Measurements from ENCODE around the gene FOXO1. TPM values are rescaled to one million over a fixed set of nuclear protein-coding genes. Genes with fewer than 3 reads are reported as not detected.

FOXO1 gene
- total and polyA plus RNA-seq, 2 experiments from 2014 or later, result 32.4 to 68.0 TPM

DNA sequence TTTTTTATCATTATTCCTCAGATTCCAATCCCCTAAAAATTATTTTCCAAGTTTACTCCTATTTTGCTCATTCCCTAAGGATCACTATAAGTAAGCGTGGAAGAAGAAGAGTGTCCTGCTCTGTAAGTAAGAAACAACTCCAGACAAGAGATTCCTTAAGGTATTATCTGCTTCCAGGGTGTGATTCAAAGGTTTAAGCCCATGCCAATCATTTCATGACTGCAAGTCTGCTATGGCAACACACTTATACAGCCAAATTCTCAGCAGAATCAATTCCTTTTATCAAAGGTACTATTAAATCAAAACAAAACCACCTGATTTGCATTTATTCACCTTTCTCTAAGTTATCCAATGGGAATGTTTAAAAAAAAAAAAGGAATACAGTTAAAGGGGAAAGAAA, 43.7 kb downstream of the FOXO1 start:
- Mint-ChIP-seq H3K9me3 (no peaks in the 10 kb centered on the region), H3K36me3 (ENCODE audit: low read depth) (peaks cover 11% of the 10 kb centered on the region; the same call in 2 of the 3 replicates), H3K4me1 (peaks cover 67% of the 10 kb centered on the region), H3K4me3 (no peak overlapping the region), H3K27ac (peak overlapping the region; percentile 32; the same call in 1 of the 2 replicates), H3K27me3 (ENCODE audit: insufficient read depth, low read depth, poor library complexity) (peaks cover 4% of the 10 kb centered on the region)
- Histone ChIP-seq H3K36me3 (ENCODE audit: insufficient read depth) (no peaks in the 10 kb centered on the region), H3K4me2 (peak overlapping the region; percentile 7; the same call in 1 of the 2 replicates), H3K4me1 (ENCODE audit: insufficient read depth) (peaks cover 76% of the 10 kb centered on the region), H3K27ac (ENCODE audit: low read depth) (peak overlapping the region; percentile 41; the same call in 1 of the 2 replicates), H3F3A (replicated peaks; ENCODE audit: low read depth) (no peaks in the 10 kb centered on the region), H3K9me2 (ENCODE audit: insufficient read depth) (no peaks in the 10 kb centered on the region), H3K27me3 (ENCODE audit: insufficient read depth) (no peaks in the 10 kb centered on the region), H3K4me3 (no peak overlapping the region), H3K79me2 (replicated peaks; ENCODE audit: insufficient read depth) (peaks cover 100% of the 10 kb centered on the region), H2AFZ (no peak overlapping the region), H4K20me1 (replicated peaks; ENCODE audit: insufficient read depth) (peaks cover 82% of the 10 kb centered on the region)
- TF ChIP-seq, protein P1, sequence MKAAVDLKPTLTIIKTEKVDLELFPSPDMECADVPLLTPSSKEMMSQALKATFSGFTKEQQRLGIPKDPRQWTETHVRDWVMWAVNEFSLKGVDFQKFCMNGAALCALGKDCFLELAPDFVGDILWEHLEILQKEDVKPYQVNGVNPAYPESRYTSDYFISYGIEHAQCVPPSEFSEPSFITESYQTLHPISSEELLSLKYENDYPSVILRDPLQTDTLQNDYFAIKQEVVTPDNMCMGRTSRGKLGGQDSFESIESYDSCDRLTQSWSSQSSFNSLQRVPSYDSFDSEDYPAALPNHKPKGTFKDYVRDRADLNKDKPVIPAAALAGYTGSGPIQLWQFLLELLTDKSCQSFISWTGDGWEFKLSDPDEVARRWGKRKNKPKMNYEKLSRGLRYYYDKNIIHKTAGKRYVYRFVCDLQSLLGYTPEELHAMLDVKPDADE (IDR thresholded peaks at IDR 0.05), result no peak
- TF ChIP-seq JUNB (IDR thresholded peaks at IDR 0.05; ENCODE audit: unreplicated experiment) (no peak), POLR2AphosphoS5 (IDR thresholded peaks at IDR 0.05; ENCODE audit: low read depth) (no peak)
- no peak for DNase-seq (ENCODE audit: low spot score)
- ATAC-seq, result no peak

DNA sequence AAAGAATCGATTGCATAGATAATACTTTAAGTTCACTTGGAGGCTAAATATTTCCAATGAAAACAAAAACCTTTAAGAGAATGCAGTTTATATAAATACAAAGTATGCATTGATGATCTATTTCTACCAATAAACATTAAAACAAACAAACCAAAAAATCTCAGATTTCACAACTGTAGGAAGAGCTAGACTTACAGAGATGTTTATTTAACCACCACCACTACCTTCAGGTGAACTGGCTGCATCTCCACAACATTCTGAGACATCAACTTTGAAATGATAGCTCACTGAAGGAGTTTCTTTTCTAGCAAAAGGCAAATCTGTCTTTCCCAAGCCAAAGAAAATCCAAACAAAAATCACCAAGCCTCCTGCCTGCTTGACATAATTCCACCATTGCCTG, 44.2 kb downstream of the FOXO1 start:
- Histone ChIP-seq H3K27ac (ENCODE audit: low read depth) (no peak overlapping the region), H3F3A (replicated peaks; ENCODE audit: low read depth) (peaks cover 3% of the 10 kb centered on the region; the same call in 1 of the 2 replicates), H3K79me2 (replicated peaks; ENCODE audit: insufficient read depth) (peaks cover 100% of the 10 kb centered on the region), H3K4me1 (ENCODE audit: insufficient read depth) (peaks cover 81% of the 10 kb centered on the region), H3K27me3 (ENCODE audit: insufficient read depth) (no peaks in the 10 kb centered on the region), H3K36me3 (ENCODE audit: insufficient read depth) (no peaks in the 10 kb centered on the region), H2AFZ (no peak overlapping the region), H4K20me1 (replicated peaks; ENCODE audit: insufficient read depth) (peaks cover 83% of the 10 kb centered on the region), H3K9me2 (ENCODE audit: insufficient read depth) (no peaks in the 10 kb centered on the region), H3K4me2 (0 out of 2 replicates have a peak overlapping the region, but pooled peaks have one; percentile 7), H3K4me3 (no peak overlapping the region)
- peaks cover 11% of the 10 kb centered on the region; the same call in 2 of the 3 replicates for H3K36me3 Mint-ChIP-seq (ENCODE audit: low read depth)
- no peaks in the 10 kb centered on the region for H3K9me3 Mint-ChIP-seq
- peak overlapping the region; percentile 32; the same call in 1 of the 2 replicates for H3K27ac Mint-ChIP-seq
- H3K4me1 Mint-ChIP-seq, result peaks cover 70% of the 10 kb centered on the region
- no peak overlapping the region for H3K4me3 Mint-ChIP-seq
- TF ChIP-seq, protein P2, sequence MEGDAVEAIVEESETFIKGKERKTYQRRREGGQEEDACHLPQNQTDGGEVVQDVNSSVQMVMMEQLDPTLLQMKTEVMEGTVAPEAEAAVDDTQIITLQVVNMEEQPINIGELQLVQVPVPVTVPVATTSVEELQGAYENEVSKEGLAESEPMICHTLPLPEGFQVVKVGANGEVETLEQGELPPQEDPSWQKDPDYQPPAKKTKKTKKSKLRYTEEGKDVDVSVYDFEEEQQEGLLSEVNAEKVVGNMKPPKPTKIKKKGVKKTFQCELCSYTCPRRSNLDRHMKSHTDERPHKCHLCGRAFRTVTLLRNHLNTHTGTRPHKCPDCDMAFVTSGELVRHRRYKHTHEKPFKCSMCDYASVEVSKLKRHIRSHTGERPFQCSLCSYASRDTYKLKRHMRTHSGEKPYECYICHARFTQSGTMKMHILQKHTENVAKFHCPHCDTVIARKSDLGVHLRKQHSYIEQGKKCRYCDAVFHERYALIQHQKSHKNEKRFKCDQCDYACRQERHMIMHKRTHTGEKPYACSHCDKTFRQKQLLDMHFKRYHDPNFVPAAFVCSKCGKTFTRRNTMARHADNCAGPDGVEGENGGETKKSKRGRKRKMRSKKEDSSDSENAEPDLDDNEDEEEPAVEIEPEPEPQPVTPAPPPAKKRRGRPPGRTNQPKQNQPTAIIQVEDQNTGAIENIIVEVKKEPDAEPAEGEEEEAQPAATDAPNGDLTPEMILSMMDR (conservative IDR thresholded peaks at IDR 0.05; ENCODE audit: low read depth in 2 of 2), result no peak
- no peak for TF ChIP-seq CREB1 (CRISPR knock-in tag; IDR thresholded peaks at IDR 0.05; ENCODE audit: low read depth)
- peaks cover 4% of the 10 kb centered on the region for H3K27me3 Mint-ChIP-seq (ENCODE audit: insufficient read depth, low read depth, poor library complexity)
- DNase-seq (ENCODE audit: low spot score) (no peak), ATAC-seq (no peak)

DNA sequence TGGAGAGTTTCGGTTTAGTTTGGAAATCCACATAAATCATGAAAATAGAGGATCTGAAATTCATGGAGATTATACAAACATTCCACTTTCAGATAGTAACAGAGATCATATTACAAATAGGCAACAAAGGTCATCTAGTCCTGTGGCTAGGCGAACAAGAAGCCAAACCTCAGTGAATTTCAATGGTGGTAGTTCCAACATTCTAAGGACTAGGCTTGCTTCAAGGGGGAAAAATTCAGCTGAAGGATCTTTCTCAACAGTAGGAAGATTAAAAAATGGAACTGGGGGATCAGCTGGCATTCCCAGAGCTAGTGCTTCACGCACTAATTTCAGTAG, 47.0 kb downstream of the FOXO1 start:
- peaks cover 7% of the 10 kb centered on the region for H3F3A ChIP-seq (replicated peaks; ENCODE audit: low read depth)
- peaks cover 90% of the 10 kb centered on the region for H4K20me1 ChIP-seq (replicated peaks; ENCODE audit: insufficient read depth)
- peak overlapping the region; percentile 15; the same call in 1 of the 2 replicates for H3K4me2 ChIP-seq
- peak overlapping the region; percentile 34; the same call in 1 of the 2 replicates for H3K27ac ChIP-seq (ENCODE audit: low read depth)
- ATAC-seq, result no peak
- DNase-seq (ENCODE audit: low spot score), result no peak
- H3K79me2 ChIP-seq (replicated peaks; ENCODE audit: insufficient read depth), result peaks cover 100% of the 10 kb centered on the region
- H3K4me3 ChIP-seq, result no peak overlapping the region
- H3K27me3 ChIP-seq (ENCODE audit: insufficient read depth), result no peaks in the 10 kb centered on the region
- Mint-ChIP-seq H3K4me3 (no peak overlapping the region), H3K27me3 (ENCODE audit: insufficient read depth, low read depth, poor library complexity) (peaks cover 6% of the 10 kb centered on the region), H3K36me3 (ENCODE audit: low read depth) (peaks cover 7% of the 10 kb centered on the region; the same call in 2 of the 3 replicates), H3K9me3 (no peaks in the 10 kb centered on the region), H3K27ac (peak overlapping the region; percentile 37; the same call in 1 of the 2 replicates), H3K4me1 (peaks cover 76% of the 10 kb centered on the region)
- peaks cover 88% of the 10 kb centered on the region for H3K4me1 ChIP-seq (ENCODE audit: insufficient read depth)
- H2AFZ ChIP-seq, result no peak overlapping the region
- no peaks in the 10 kb centered on the region for H3K36me3 ChIP-seq (ENCODE audit: insufficient read depth)
- no peaks in the 10 kb centered on the region for H3K9me2 ChIP-seq (ENCODE audit: insufficient read depth)
- no peak for TF ChIP-seq JUNB (IDR thresholded peaks at IDR 0.05; ENCODE audit: unreplicated experiment)
- TF ChIP-seq, protein P1 (IDR thresholded peaks at IDR 0.05), result no peak
- no peak for TF ChIP-seq POLR2AphosphoS5 (IDR thresholded peaks at IDR 0.05; ENCODE audit: low read depth)
- no peak for TF ChIP-seq ZNF114 (CRISPR knock-in tag; IDR thresholded peaks at IDR 0.05)
